ENCODE results near the gene RFWD3. TPM values are rescaled to one million over a fixed set of nuclear protein-coding genes. Genes with fewer than 3 reads are reported as not detected.
"Not testable (repeated sequence)": the region's sequence is repeated elsewhere in the genome, so short reads cannot be mapped to it uniquely, and the experiment has no call there.

The RFWD3 gene
- total and polyA plus RNA-seq, 8 donors = 4.1 to 65.6 (median 12.5) TPM

GRCh38 chr16:74679983-74680382, 13.3 kb upstream of the RFWD3 start:
- WGBS, 5 donors = 27 to 48% (median 28%) methylated on average over 2 of the region's 2 CpGs
- H3K27ac ChIP-seq = no peak overlapping the region
- H3K4me3 ChIP-seq = no peak overlapping the region
- no peaks in the 10 kb centered on the region for H3K9me3 ChIP-seq
- DNase-seq = no peak
- no peaks in the 10 kb centered on the region for H3K27me3 ChIP-seq
- no peak for TF ChIP-seq EP300 (IDR thresholded peaks at IDR 0.05)
- TF ChIP-seq POLR2A (IDR thresholded peaks at IDR 0.05) = no peak
- intact Hi-C loops (cut with DNase I; ENCODE audit: low total_unique reads) = no loop called here
- H3K36me3 ChIP-seq = peaks cover 29 to 100% (median 95%) of the 10 kb centered on the region in 4 donors
- no peaks in the 10 kb centered on the region for H3K4me1 ChIP-seq

DNA sequence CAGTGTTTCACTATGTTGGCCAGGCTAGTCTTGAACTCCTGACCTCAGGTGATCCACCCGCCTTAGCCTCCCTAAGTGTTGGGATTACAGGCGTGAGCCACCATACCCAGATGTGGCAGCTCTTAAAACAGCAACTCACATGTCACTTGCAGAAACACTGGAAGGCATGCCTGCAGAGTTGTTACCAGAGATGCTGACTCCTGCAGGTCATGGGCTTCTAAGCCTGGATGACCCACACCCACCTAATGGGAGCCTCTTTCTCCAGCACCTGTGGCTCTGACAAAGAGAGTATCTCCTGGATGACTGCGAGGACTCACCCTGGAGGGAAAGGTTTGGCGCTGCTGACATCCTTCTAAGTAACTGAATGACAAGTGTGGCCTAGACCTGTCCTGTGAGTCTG, 11.2 kb upstream of the RFWD3 start:
- peaks cover 29 to 100% (median 98%) of the 10 kb centered on the region in 4 donors for H3K36me3 ChIP-seq
- TF ChIP-seq EP300 (IDR thresholded peaks at IDR 0.05) (no peak), POLR2A (IDR thresholded peaks at IDR 0.05) (no peak)
- H3K4me1 ChIP-seq = no peaks in the 10 kb centered on the region
- no peaks in the 10 kb centered on the region for H3K27me3 ChIP-seq
- 90 to 100% (median 98%) methylated on average over 2 to 4 of the region's 4 CpGs for WGBS, 5 donors
- no peak for DNase-seq
- H3K9me3 ChIP-seq = no peaks in the 10 kb centered on the region
- intact Hi-C loops (cut with DNase I; ENCODE audit: low total_unique reads) = no loop called here
- no peak overlapping the region for H3K4me3 ChIP-seq
- H3K27ac ChIP-seq = no peak overlapping the region

DNA sequence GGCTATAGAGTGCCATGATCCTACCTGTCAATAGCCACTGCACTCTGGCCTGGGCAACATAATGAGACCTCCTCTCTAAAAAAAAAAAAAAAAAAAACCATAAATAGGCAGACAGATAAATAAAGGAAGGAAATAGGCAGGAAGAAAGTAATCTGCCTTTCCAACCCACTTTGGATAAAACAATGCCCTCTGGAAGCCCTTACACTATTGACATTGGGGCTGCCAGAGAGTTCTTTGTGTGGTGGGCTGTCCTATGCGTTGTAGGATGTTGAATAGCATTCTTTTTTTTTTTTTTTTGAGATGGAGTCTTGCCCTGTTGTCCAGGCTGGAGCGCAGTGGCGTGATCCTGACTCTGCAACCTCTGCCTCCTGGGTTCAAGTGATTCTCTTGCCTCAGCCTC, 7.2 kb upstream of the RFWD3 start:
- H3K27ac ChIP-seq = no peak overlapping the region
- H3K27me3 ChIP-seq = no peaks in the 10 kb centered on the region
- no peaks in the 10 kb centered on the region for H3K4me1 ChIP-seq
- H3K9me3 ChIP-seq = no peaks in the 10 kb centered on the region
- H3K4me3 ChIP-seq = no peak overlapping the region
- 80 to 90% (median 84%) methylated on average over 3 of the region's 3 CpGs for WGBS, 5 donors
- TF ChIP-seq, protein P1, sequence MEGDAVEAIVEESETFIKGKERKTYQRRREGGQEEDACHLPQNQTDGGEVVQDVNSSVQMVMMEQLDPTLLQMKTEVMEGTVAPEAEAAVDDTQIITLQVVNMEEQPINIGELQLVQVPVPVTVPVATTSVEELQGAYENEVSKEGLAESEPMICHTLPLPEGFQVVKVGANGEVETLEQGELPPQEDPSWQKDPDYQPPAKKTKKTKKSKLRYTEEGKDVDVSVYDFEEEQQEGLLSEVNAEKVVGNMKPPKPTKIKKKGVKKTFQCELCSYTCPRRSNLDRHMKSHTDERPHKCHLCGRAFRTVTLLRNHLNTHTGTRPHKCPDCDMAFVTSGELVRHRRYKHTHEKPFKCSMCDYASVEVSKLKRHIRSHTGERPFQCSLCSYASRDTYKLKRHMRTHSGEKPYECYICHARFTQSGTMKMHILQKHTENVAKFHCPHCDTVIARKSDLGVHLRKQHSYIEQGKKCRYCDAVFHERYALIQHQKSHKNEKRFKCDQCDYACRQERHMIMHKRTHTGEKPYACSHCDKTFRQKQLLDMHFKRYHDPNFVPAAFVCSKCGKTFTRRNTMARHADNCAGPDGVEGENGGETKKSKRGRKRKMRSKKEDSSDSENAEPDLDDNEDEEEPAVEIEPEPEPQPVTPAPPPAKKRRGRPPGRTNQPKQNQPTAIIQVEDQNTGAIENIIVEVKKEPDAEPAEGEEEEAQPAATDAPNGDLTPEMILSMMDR (IDR thresholded peaks at IDR 0.05) = no peak
- DNase-seq = no peak
- intact Hi-C loops (cut with DNase I; ENCODE audit: low total_unique reads) = no loop called here
- peaks cover 19 to 79% (median 75%) of the 10 kb centered on the region in 4 donors for H3K36me3 ChIP-seq

GRCh38 chr16:74668877-74669276, 2.2 kb upstream of the RFWD3 start:
- DNase-seq; H3K27me3 ChIP-seq; H3K4me3 ChIP-seq; H3K9me3 ChIP-seq; H3K27ac ChIP-seq; intact Hi-C loops (cut with DNase I; ENCODE audit: low total_unique reads): not testable (repeated sequence)
- Histone ChIP-seq H3K36me3 (peaks cover 11 to 44% (median 38%) of the 10 kb centered on the region in 4 donors), H3K4me1 (peaks cover 7 to 29% (median 23%) of the 10 kb centered on the region in 4 donors)
- WGBS, 5 donors = 96 to 99% (median 96%) methylated on average over 10 of the region's 10 CpGs

DNA sequence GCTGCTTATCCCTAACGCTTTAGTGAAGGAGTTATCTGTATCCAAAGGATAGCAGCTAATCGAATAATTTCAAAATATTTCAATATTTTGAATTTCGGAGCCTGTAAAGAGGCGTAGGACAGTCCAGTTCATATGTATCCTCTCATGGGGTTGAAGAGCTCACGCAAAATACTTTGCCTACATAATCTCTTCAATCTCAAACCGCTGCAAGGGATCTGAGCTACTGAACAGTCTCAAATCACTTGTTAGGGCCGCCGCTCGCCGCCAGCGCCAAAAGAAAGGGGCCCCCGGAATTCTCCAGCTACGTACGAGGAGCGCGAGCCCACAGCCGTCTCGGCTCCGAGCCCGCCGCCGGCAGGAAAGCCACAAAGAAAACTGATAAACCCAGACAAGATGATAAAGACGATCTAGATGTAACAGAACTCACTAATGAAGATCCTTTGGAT, 601 bp upstream of the RFWD3 start:
- Histone ChIP-seq H3K36me3 (peaks cover 20 to 43% (median 35%) of the 10 kb centered on the region in 4 donors), H3K27me3 (no peaks in the 10 kb centered on the region), H3K4me1 (peaks cover 7 to 31% (median 23%) of the 10 kb centered on the region in 4 donors), H3K9me3 (no peaks in the 10 kb centered on the region), H3K27ac (peak overlapping the region in 4 of 5 donors; percentile 55 to 86 (median 80)), H3K4me3 (peak overlapping the region; percentile 89 to 98 (median 96))
- intact Hi-C loops (cut with DNase I; ENCODE audit: low total_unique reads) = no loop called here
- no peak for TF ChIP-seq POLR2A (IDR thresholded peaks at IDR 0.05)
- TF ChIP-seq EP300 (IDR thresholded peaks at IDR 0.05) = no peak
- no peak for TF ChIP-seq POLR2AphosphoS5 (IDR thresholded peaks at IDR 0.05)
- TF ChIP-seq, protein P1 (IDR thresholded peaks at IDR 0.05) = no peak
- WGBS, 5 donors = 0 to 3% (median 1%) methylated on average over 23 of the region's 23 CpGs
- DNase-seq = peak; percentile 34 to 67

DNA sequence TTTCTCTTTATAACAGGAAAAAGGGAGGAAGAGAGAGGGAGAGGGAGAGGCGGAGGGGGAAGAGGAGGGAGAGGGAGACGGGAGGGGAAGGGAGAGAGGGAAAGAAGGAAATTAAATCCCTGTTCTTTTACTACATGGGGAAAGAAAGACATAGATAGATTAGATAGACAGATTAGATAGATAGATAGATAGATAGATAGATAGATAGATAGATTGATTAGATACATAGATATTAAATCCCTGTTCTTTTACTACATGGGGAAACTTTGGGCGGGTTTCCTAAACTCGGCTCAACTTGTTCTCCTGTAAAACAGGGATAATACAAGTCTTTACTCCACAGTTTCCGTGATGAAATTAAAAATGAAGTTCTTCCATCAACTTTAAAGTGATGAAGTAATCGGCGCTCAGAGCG, 661 bp downstream of the RFWD3 start:
- no peak for DNase-seq
- intact Hi-C loops (cut with DNase I; ENCODE audit: low total_unique reads) = no loop called here
- peak overlapping the region; percentile 89 to 98 (median 96) for H3K4me3 ChIP-seq
- peak overlapping the region; percentile 81 to 91 (median 85) for H3K27ac ChIP-seq
- H3K9me3 ChIP-seq = no peaks in the 10 kb centered on the region
- peaks cover 7 to 31% (median 25%) of the 10 kb centered on the region in 4 donors for H3K4me1 ChIP-seq
- peaks cover 16 to 40% (median 31%) of the 10 kb centered on the region in 4 donors for H3K36me3 ChIP-seq
- TF ChIP-seq POLR2A (IDR thresholded peaks at IDR 0.05) (no peak), EP300 (IDR thresholded peaks at IDR 0.05) (no peak), POLR2AphosphoS5 (IDR thresholded peaks at IDR 0.05) (no peak)
- TF ChIP-seq, protein P1 (IDR thresholded peaks at IDR 0.05) = no peak
- 2 to 12% (median 9%) methylated on average over 8 of the region's 8 CpGs for whole genome bisulfite sequencing, 5 donors
- no peaks in the 10 kb centered on the region for H3K27me3 ChIP-seq

All from stomach (tissue), 9 donors.